Glutamatergic neuron (in vitro differentiated cells): ENCODE data around the gene RYK. TPM values are rescaled to one million over a fixed set of nuclear protein-coding genes. Genes with fewer than 3 reads are reported as not detected.

ENCODE experiments used
- DNase-seq: peaks from one replicate; pipeline ENCODE4 v3.0.0; 2022
- H3K27ac Mint-ChIP-seq: one replicate; pipeline ENCODE4 v1.8.0; 2020; ENCODE audit warnings: mild to moderate bottlenecking, mixed read lengths, inconsistent platforms; ENCODE audit not compliant: unreplicated experiment
- H3K27me3 Mint-ChIP-seq: one replicate; pipeline ENCODE4 v1.8.0; 2020; ENCODE audit warnings: mild to moderate bottlenecking, moderate library complexity, mixed read lengths, inconsistent platforms; ENCODE audit not compliant: unreplicated experiment
- H3K36me3 Mint-ChIP-seq: one replicate; pipeline ENCODE4 v1.8.0; 2020; ENCODE audit warnings: mild to moderate bottlenecking, mixed read lengths, inconsistent platforms; ENCODE audit not compliant: unreplicated experiment
- H3K4me1 Mint-ChIP-seq: one replicate; pipeline ENCODE4 v1.8.0; 2020; ENCODE audit warnings: mild to moderate bottlenecking, low read depth, mixed read lengths, inconsistent platforms; ENCODE audit not compliant: unreplicated experiment
- H3K4me3 Mint-ChIP-seq: one replicate; pipeline ENCODE4 v1.8.0; 2020; ENCODE audit warnings: mild to moderate bottlenecking, mixed read lengths, inconsistent platforms; ENCODE audit not compliant: unreplicated experiment
- H3K9me3 Mint-ChIP-seq: one replicate; pipeline ENCODE4 v1.8.0; 2020; ENCODE audit warnings: mild to moderate bottlenecking, moderate library complexity, mixed read lengths, inconsistent platforms; ENCODE audit not compliant: unreplicated experiment
- CTCF ChIP-seq: fragments of 200-600 bp; sonication (generic); IDR thresholded peaks from one replicate; pipeline ENCODE4 v1.5.0; 2021; ENCODE audit not compliant: partially characterized antibody, unreplicated experiment
- total RNA-seq: library from RNA; stranded (reverse); fragmentation: NEBNext Ultra II Directional; extraction: Animal tissue kit (Norgen Biotek cat#: 25700); gene quantifications from one replicate; pipeline ENCODE4 v1.2.1, GENCODE V29; 2021; ENCODE audit not compliant: unreplicated experiment

RYK gene
- total RNA-seq, 1 donor from 2014 or later, result 33.6 TPM

- H3K9me3 Mint-ChIP-seq, result peaks cover 2% of the 10 kb centered on the region
- no peak for DNase-seq
- H3K36me3 Mint-ChIP-seq, result no peaks in the 10 kb centered on the region
- H3K27me3 Mint-ChIP-seq, result no peaks in the 10 kb centered on the region
- TF ChIP-seq CTCF, result no peak
- H3K4me1 Mint-ChIP-seq, result no peaks in the 10 kb centered on the region
- H3K27ac Mint-ChIP-seq, result no peak overlapping the region
- H3K4me3 Mint-ChIP-seq, result no peak overlapping the region
Observed at GRCh38 chr3:134189849-134190248, 60.8 kb downstream of the RYK start.

- Mint-ChIP-seq H3K4me3 (no peak overlapping the region), H3K27ac (no peak overlapping the region), H3K9me3 (peaks cover 2% of the 10 kb centered on the region)
Observed at GRCh38 chr3:134186391-134186790, 64.3 kb downstream of the RYK start.

GRCh38 chr3:134180761-134181160, 69.9 kb downstream of the RYK start:
- Mint-ChIP-seq H3K27me3 (peaks cover 2% of the 10 kb centered on the region), H3K9me3 (peaks cover 2% of the 10 kb centered on the region), H3K4me3 (no peak overlapping the region), H3K36me3 (no peaks in the 10 kb centered on the region), H3K27ac (no peak overlapping the region), H3K4me1 (no peaks in the 10 kb centered on the region)
- no peak for DNase-seq
- TF ChIP-seq CTCF, result no peak

More at GRCh38 chr3:134186391-134186790, 64.3 kb downstream of the RYK start:
- no peak for TF ChIP-seq CTCF
- H3K27me3 Mint-ChIP-seq, result no peaks in the 10 kb centered on the region
- H3K36me3 Mint-ChIP-seq, result no peaks in the 10 kb centered on the region
- no peaks in the 10 kb centered on the region for H3K4me1 Mint-ChIP-seq
- DNase-seq, result no peak

- Mint-ChIP-seq H3K9me3 (no peaks in the 10 kb centered on the region), H3K27me3 (peaks cover 2% of the 10 kb centered on the region), H3K4me3 (no peak overlapping the region), H3K4me1 (no peaks in the 10 kb centered on the region), H3K27ac (no peak overlapping the region), H3K36me3 (no peaks in the 10 kb centered on the region)
- no peak for TF ChIP-seq CTCF
- no peak for DNase-seq
Observed at GRCh38 chr3:134179508-134179907, 71.2 kb downstream of the RYK start.

- Mint-ChIP-seq H3K36me3 (no peaks in the 10 kb centered on the region), H3K27ac (no peak overlapping the region), H3K9me3 (no peaks in the 10 kb centered on the region), H3K27me3 (no peaks in the 10 kb centered on the region), H3K4me1 (peaks cover 5% of the 10 kb centered on the region), H3K4me3 (no peak overlapping the region)
- DNase-seq, result no peak
- no peak for TF ChIP-seq CTCF
Observed at GRCh38 chr3:134163096-134163495, 87.6 kb downstream of the RYK start.
